ENCODE results near the gene SRPRB.

- TF ChIP-seq EP300 (IDR thresholded peaks at IDR 0.05) (no peak), POLR2AphosphoS5 (IDR thresholded peaks at IDR 0.05) (no peak)
Observed at GRCh38 chr3:133837487-133838295, 32.1 kb downstream of the SRPRB start.
